GM12878 (cell line): ENCODE data around the gene SOBP. TPM values are rescaled to one million over a fixed set of nuclear protein-coding genes. Genes with fewer than 3 reads are reported as not detected.

Experiments used
- ATAC-seq: fragments of 200-7000 bp; cut with Tn5 transposase; 3 replicates; pipeline ENCODE4 v1.9.1; 2020; ENCODE audit warnings: mild to moderate bottlenecking, moderate library complexity
- BruUV-seq: library from RNA; stranded (reverse); fragments of 400-500 nt; replicated peaks from 2 replicates; lab custom pipeline; 2021; lab: Mats Ljungman, UMichigan
- CTCF ChIA-PET: fragments of 300-600 bp; sonication (Branson Sonifier 250); formaldehyde crosslinking; extraction: SDS; loops from one replicate; lab custom pipeline; 2021; ENCODE audit warnings: inconsistent platforms; lab: Yijun Ruan, JAX
- POLR2A ChIA-PET: fragments of 350-600 bp; formaldehyde crosslinking; extraction: SDS; loops from one replicate; lab custom pipeline; 2021; ENCODE audit warnings: inconsistent platforms; lab: Charles Lee
- RAD21 ChIA-PET: fragments of 300-600 bp; sonication (Branson Sonifier 250); formaldehyde crosslinking; loops from one replicate; lab custom pipeline; 2023; ENCODE audit warnings: antibody characterized with exemption; ENCODE audit not compliant: unreplicated experiment; lab: Charles Lee
- SMC1A ChIA-PET: fragments of 300-600 bp; sonication (Branson Sonifier 250); formaldehyde crosslinking; loops from one replicate; lab custom pipeline; 2023; ENCODE audit not compliant: unreplicated experiment, uncharacterized antibody; lab: Charles Lee
- DNase-seq: peaks from one replicate; pipeline ENCODE4 v3.0.0-alpha.2; 2011; ENCODE audit warnings: low read depth, low spot score
- FAIRE-seq: peaks from 3 replicates; lab custom pipeline; 2011; peaks lifted over from hg19 to GRCh38; lab: Jason Lieb, UNC
- H2AFZ ChIP-seq: 2 replicates; pipeline ENCODE4 v1.6.0; 2011; ENCODE audit warnings: low read depth, low read length, control low read depth; ENCODE audit not compliant: control insufficient read depth
- H3K27ac ChIP-seq: 2 replicates; pipeline ENCODE4 v1.5.1; 2011; ENCODE audit warnings: control low read depth; ENCODE audit not compliant: control insufficient read depth, insufficient read depth
- H3K27me3 ChIP-seq, 2 experiments: replicated peaks in 1 of 2; 2 replicates each; pipeline versions ENCODE4 v1.6.0 to v1.6.1; 2011; ENCODE audit warnings: low read length in 1 of 2; ENCODE audit not compliant: control insufficient read depth in 2 of 2, insufficient read depth in 2 of 2
- H3K36me3 ChIP-seq, 2 experiments: 2 replicates each; pipeline ENCODE4 v1.5.1; 2011; ENCODE audit warnings: low read length in 1 of 2; ENCODE audit not compliant: control insufficient read depth in 2 of 2, insufficient read depth in 2 of 2
- H3K4me1 ChIP-seq: 2 replicates; pipeline ENCODE4 v1.6.1; 2011; ENCODE audit warnings: mild to moderate bottlenecking, low read length, moderate library complexity, mixed read lengths; ENCODE audit not compliant: control insufficient read depth, insufficient read depth
- H3K4me2 ChIP-seq: 2 replicates; pipeline ENCODE4 v1.6.0; 2011; ENCODE audit warnings: control low read depth; ENCODE audit not compliant: control insufficient read depth, insufficient read depth
- H3K4me3 ChIP-seq: fragments of 200-600 bp; sonication (generic); 2 replicates; pipeline ENCODE4 v1.5.1; 2016
- H3K79me2 ChIP-seq: 2 replicates; pipeline ENCODE4 v1.6.0; 2011; ENCODE audit warnings: low read length; ENCODE audit not compliant: control insufficient read depth, insufficient read depth
- H3K9ac ChIP-seq: 2 replicates; pipeline ENCODE4 v1.8.0; 2011; ENCODE audit warnings: low read length, control low read depth, mixed read lengths; ENCODE audit not compliant: control insufficient read depth, insufficient read depth
- H3K9me3 ChIP-seq: replicated peaks from 3 replicates; pipeline ENCODE4 v1.5.1; 2011; ENCODE audit warnings: mild to moderate bottlenecking, low read length; ENCODE audit not compliant: control insufficient read depth, insufficient read depth
- H4K20me1 ChIP-seq: 2 replicates; pipeline ENCODE4 v1.6.0; 2011; ENCODE audit not compliant: control insufficient read depth, insufficient read depth
- ASH2L ChIP-seq: fragments of 300-600, 200-600 bp; sonication (generic); IDR thresholded peaks from 2 replicates; pipeline ENCODE4 v1.6.1; 2017; ENCODE audit warnings: low read depth, mild to moderate bottlenecking, borderline replicate concordance
- CBFB ChIP-seq: IDR thresholded peaks from 2 replicates; pipeline ENCODE4 v1.6.1; 2016; ENCODE audit warnings: antibody characterized with exemption, low read depth
- CREB1 ChIP-seq: IDR thresholded peaks from 2 replicates; pipeline ENCODE4 v1.6.1; 2012; ENCODE audit warnings: low read depth, mild to moderate bottlenecking, inconsistent platforms
- HDAC2 ChIP-seq: fragments of 200-600 bp; sonication (generic); IDR thresholded peaks from 2 replicates; pipeline ENCODE4 v1.6.1; 2017
- HDAC6 ChIP-seq: fragments of 200-600 bp; sonication (generic); IDR thresholded peaks from one replicate; pipeline ENCODE4 v1.8.0; 2017; ENCODE audit warnings: antibody characterized with exemption; ENCODE audit not compliant: unreplicated experiment
- IKZF2 ChIP-seq, 2 experiments: fragments of 450-650 bp; IDR thresholded peaks; 2 replicates each; pipeline ENCODE4 v1.6.1; 2017; ENCODE audit warnings: mild to moderate bottlenecking in 2 of 2, moderate library complexity in 2 of 2
- IRF4 ChIP-seq: IDR thresholded peaks from 2 replicates; pipeline ENCODE4 v1.6.1; 2011; ENCODE audit warnings: low read depth, low read length
- MEF2A ChIP-seq: IDR thresholded peaks from 2 replicates; pipeline ENCODE4 v1.6.1; 2011; ENCODE audit warnings: low read depth, mild to moderate bottlenecking, low read length, moderate library complexity; ENCODE audit not compliant: insufficient read depth
- PAX5 ChIP-seq: IDR thresholded peaks from 2 replicates; pipeline ENCODE4 v1.6.1; 2011; ENCODE audit warnings: low read depth, low read length, borderline replicate concordance
- POLR2AphosphoS5 ChIP-seq: IDR thresholded peaks from 2 replicates; pipeline ENCODE4 v1.6.1; 2011; ENCODE audit warnings: mild to moderate bottlenecking, low read length, inconsistent platforms
- RBBP5 ChIP-seq: fragments of 200-600 bp; sonication (generic); conservative IDR thresholded peaks from 2 replicates; pipeline ENCODE4 v1.6.1; 2016
- SMARCA5 ChIP-seq: fragments of 450-650 bp; IDR thresholded peaks from 2 replicates; pipeline ENCODE4 v1.6.1; 2017; ENCODE audit warnings: mild to moderate bottlenecking
- SUPT20H ChIP-seq: IDR thresholded peaks from 2 replicates; pipeline ENCODE4 v1.6.1; 2011; ENCODE audit warnings: low read depth, mild to moderate bottlenecking, low read length, moderate library complexity, borderline replicate concordance; ENCODE audit not compliant: control insufficient read depth
- TCF3 ChIP-seq: IDR thresholded peaks from 2 replicates; pipeline ENCODE4 v1.6.1; 2012; ENCODE audit warnings: low read depth, mild to moderate bottlenecking, low read length, borderline replicate concordance; ENCODE audit not compliant: insufficient read depth
- ZNF622 ChIP-seq: fragments of 450-650 bp; IDR thresholded peaks from 2 replicates; pipeline ENCODE4 v1.6.1; 2017; ENCODE audit warnings: mild to moderate bottlenecking, inconsistent platforms
- WGBS: methylation state at CpG from one replicate; pipeline ENCODE4 v1.1.6; 2016; ENCODE audit warnings: low lambda C conversion rate; ENCODE audit not compliant: insufficient replicate concordance, insufficient coverage; ENCODE audit errors: missing lambda C conversion rate; 5-methylcytosine and 5-hydroxymethylcytosine counted together
- in situ Hi-C: fragments of 300-500 bp; cut with MboI; formaldehyde crosslinking; loops from 9 replicates; pipeline ENCODE4 v1.14.3; 2018; ENCODE audit warnings: mixed read lengths
- intact Hi-C: fragments of 100-400 bp; cut with micrococcal nuclease; formaldehyde crosslinking; loops from one replicate; pipeline ENCODE4 v1.14.2; 2022; ENCODE audit not compliant: unreplicated experiment
- polyA plus RNA-seq, 11 experiments: library from polyadenylated mRNA; depleted of rRNA in 4 of 11; unstranded in 6 of 11; stranded (reverse) in 5 of 11; fragments of >200 nt; fragmentation: Nextera tagmentation in 4 of 11; fragmentation: Illumina TruSeq in 1 of 11; extraction: Ambion mirVana in 4 of 11; extraction: Trizol in 1 of 11; gene quantifications; 1 replicate in 1 of 11; 2 replicates in 10 of 11; pipeline versions ENCODE4 v1.2.1 to v1.2.3, GENCODE V29; 2011 to 2016; ENCODE audit warnings: inconsistent platforms in 2 of 11, missing spikeins in 2 of 11, low read depth in 1 of 11
- total RNA-seq, 4 experiments: library from RNA; depleted of rRNA in 3 of 4; stranded (reverse); fragments of >200 nt in 3 of 4; fragmentation: Illumina TruSeq in 1 of 4; extraction: Trizol in 1 of 4; gene quantifications; 2 replicates each; pipeline versions ENCODE4 v1.2.1 to v1.2.3, GENCODE V29; 2013 to 2021
- TF ChIP-seq, protein P1 (sequence below): fragments of 450-650 bp; IDR thresholded peaks from 2 replicates; pipeline ENCODE4 v1.6.1; 2017; ENCODE audit warnings: low read depth, mild to moderate bottlenecking, moderate library complexity
- TF ChIP-seq, protein P2 (sequence below): fragments of 450-650 bp; IDR thresholded peaks from 2 replicates; pipeline ENCODE4 v1.6.1; 2016; ENCODE audit warnings: mild to moderate bottlenecking

Gene SOBP
- total and polyA plus RNA-seq, 10 of the 15 experiments (the other 5 are each of a cell fraction or from before 2014, with no cell fraction given), result 0.49 to 1.9 (median 0.78) TPM

DNA sequence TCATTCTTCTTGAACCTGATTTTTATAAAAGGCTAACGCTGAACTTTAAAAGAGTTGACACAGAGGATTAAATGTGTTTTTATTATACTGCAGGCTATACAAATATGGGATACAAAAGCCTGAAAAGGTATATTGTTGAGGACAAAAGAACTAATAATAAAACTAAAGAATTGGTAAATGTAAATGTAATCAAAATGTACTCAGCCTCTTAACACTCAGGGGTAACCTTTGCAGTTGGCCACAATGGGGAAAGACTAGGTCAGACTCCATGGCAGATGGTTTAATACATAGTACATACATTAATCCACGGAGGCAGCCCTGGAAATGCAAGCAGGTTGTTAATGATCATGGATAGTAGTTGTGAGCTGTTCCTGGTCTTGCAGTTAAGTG is 57.5 kb downstream of the SOBP start (continued):
- TF ChIP-seq, protein P1, sequence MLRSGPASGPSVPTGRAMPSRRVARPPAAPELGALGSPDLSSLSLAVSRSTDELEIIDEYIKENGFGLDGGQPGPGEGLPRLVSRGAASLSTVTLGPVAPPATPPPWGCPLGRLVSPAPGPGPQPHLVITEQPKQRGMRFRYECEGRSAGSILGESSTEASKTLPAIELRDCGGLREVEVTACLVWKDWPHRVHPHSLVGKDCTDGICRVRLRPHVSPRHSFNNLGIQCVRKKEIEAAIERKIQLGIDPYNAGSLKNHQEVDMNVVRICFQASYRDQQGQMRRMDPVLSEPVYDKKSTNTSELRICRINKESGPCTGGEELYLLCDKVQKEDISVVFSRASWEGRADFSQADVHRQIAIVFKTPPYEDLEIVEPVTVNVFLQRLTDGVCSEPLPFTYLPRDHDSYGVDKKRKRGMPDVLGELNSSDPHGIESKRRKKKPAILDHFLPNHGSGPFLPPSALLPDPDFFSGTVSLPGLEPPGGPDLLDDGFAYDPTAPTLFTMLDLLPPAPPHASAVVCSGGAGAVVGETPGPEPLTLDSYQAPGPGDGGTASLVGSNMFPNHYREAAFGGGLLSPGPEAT, result no peak

DNA sequence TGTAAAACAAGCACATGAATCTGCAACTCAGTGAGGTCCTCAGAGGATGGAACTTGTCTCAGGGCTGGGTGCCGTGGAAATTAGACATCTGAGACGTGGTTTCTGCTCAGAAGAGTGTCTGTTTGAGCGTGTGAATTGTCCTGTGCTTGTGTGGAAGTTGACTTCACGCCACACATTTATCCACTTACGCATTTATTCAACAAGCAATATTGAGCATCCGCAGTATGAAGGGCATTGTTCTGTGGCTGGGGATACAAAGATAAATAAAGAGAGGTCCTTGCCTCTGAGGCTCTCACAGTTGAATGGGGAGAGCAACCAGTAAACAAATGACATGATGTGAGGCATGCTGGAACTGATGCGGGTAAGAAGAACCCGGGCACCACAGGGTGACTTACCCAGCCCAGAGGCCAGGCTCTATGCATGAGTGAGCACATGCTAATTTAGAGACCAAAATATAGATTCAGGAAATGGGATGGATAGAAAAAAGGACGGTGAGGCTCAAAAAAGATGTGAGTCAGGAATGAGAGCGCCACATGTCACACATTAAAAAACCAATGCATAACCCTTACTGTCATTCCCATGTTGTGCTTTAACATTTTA is 60.4 kb downstream of the SOBP start:
- Histone ChIP-seq H3K27me3 (no peaks in the 10 kb centered on the region; a peak in 1 of 4 replicates), H4K20me1 (no peaks in the 10 kb centered on the region), H3K9ac (no peak overlapping the region), H2AFZ (no peak overlapping the region), H3K36me3 (no peaks in the 10 kb centered on the region), H3K4me3 (no peak overlapping the region), H3K79me2 (no peaks in the 10 kb centered on the region), H3K9me3 (no peaks in the 10 kb centered on the region), H3K4me1 (peaks cover 3% of the 10 kb centered on the region; the same call in 1 of the 2 replicates), H3K27ac (no peak overlapping the region), H3K4me2 (peak overlapping the region; percentile 17; the same call in 1 of the 2 replicates)
- peak; percentile 68 for ATAC-seq
- intact Hi-C loops, result no loop called here
- RAD21 ChIA-PET, result no interaction called here
- 38% methylated on average over 10 of the region's 10 CpGs for WGBS
- TF ChIP-seq HDAC6, result no peak
- no peak for TF ChIP-seq RBBP5
- TF ChIP-seq PAX5, result no peak
- TF ChIP-seq SMARCA5, result no peak
- no peak for TF ChIP-seq ZNF622
- no peak for TF ChIP-seq TCF3
- TF ChIP-seq, protein P2, sequence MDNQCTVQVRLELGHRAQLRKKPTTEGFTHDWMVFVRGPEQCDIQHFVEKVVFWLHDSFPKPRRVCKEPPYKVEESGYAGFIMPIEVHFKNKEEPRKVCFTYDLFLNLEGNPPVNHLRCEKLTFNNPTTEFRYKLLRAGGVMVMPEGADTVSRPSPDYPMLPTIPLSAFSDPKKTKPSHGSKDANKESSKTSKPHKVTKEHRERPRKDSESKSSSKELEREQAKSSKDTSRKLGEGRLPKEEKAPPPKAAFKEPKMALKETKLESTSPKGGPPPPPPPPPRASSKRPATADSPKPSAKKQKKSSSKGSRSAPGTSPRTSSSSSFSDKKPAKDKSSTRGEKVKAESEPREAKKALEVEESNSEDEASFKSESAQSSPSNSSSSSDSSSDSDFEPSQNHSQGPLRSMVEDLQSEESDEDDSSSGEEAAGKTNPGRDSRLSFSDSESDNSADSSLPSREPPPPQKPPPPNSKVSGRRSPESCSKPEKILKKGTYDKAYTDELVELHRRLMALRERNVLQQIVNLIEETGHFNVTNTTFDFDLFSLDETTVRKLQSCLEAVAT, result no peak
- TF ChIP-seq CREB1, result no peak
- no peak for TF ChIP-seq HDAC2
- no peak for TF ChIP-seq IRF4
- TF ChIP-seq POLR2AphosphoS5, result no peak
- TF ChIP-seq IKZF2 (IDR thresholded peaks at IDR 0.05), result no peak
- no peak for TF ChIP-seq CBFB
- TF ChIP-seq MEF2A, result no peak
- no peak for TF ChIP-seq ASH2L
- no peak for TF ChIP-seq SUPT20H
- POLR2A ChIA-PET, result no interaction called here
- CTCF ChIA-PET, result interaction anchor here (0.8 kb wide), 1 partner anchor 232 kb away, joined by 3 read pairs; no protein-coding TSS in a partner anchor
- no peak for FAIRE-seq
- peak; percentile 7 for DNase-seq
- in situ Hi-C loops, result no loop called here
- no TSS peak for BruUV-seq
- SMC1A ChIA-PET, result no interaction called here
